Measurements from ENCODE around the gene PLCG1.
A peak's percentile ranks its signal among the peaks of the same experiment; 100 is the strongest.

PLCG1 gene

DNA sequence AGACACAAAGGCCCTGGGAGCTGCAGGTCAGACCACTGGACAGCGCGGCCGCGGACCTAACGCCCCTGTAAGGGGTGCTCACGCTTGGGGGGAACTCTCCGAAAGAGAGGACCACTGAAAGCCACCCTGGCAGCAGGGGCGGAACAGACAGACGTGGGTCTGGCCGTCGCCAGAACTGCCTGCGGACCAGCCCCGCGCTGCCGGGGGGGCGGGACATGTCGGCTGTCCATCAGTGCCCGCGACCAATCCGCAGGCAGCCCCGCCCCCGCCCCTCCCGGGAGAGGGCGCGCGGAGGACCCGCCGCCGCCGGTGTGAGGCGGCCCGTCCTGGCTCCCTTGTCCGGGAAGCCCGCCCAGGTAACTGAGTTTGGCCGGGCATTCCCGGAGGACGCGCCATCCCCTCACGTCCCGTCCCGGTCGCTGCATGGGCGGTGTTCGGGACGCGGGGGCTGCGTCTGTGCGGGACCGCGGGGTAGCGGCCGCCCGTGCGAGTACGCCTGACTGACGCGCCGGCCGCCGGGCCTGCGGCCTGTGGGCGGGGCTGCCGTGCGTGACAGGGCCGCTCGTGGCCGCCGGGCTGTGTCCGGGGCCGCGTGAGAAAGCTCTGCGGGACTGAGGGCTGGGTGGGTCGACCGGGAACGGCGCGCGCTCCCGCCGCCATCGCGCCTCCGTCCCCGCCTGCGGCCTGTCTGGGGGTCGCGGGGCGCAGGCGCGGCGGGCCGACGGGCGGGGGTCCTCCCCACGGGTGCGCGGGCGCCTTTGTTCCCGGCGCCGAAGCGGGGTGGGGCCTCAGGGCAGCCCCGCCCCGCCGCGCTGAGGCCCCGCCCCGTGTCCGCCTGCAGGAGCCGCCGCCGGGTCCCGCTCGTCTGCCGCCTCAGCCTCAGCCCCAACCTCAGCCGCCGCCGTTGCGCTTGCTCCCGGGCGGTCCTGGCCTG lies at the start of gene PLCG1:
TSS of gene PLCG1 (plus strand) at position 864 of the 934 bp plus-strand sequence. CDS start 99 bp downstream, outside the sequence.
- peak; percentile 96 for DNase-seq (ENCODE audit: low spot score)
- TF ChIP-seq, protein P1, sequence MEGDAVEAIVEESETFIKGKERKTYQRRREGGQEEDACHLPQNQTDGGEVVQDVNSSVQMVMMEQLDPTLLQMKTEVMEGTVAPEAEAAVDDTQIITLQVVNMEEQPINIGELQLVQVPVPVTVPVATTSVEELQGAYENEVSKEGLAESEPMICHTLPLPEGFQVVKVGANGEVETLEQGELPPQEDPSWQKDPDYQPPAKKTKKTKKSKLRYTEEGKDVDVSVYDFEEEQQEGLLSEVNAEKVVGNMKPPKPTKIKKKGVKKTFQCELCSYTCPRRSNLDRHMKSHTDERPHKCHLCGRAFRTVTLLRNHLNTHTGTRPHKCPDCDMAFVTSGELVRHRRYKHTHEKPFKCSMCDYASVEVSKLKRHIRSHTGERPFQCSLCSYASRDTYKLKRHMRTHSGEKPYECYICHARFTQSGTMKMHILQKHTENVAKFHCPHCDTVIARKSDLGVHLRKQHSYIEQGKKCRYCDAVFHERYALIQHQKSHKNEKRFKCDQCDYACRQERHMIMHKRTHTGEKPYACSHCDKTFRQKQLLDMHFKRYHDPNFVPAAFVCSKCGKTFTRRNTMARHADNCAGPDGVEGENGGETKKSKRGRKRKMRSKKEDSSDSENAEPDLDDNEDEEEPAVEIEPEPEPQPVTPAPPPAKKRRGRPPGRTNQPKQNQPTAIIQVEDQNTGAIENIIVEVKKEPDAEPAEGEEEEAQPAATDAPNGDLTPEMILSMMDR (IDR thresholded peaks at IDR 0.05; ENCODE audit: extremely low read depth, missing control alignments): no peak

DNA sequence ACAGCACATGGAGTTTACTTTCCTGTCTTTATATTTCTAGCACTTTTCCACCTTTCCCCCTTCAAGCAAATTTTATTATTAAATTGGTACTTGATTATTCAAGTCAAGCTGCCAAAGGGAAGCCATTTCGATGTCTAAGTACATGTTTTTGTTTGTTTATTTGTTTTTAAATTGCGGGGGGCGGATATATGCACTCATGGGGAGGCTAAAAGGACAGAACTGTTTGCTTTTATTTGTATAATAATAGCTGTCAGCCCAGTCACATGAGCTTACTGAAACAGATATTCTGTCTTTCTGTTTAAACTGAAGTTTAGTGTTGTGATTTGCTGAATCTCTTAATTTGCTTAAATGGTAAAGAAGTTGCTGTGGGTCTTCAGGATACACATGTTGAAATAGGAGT lies 49.6 kb upstream of the PLCG1 start:
- DNase-seq (ENCODE audit: low spot score): no peak
- TF ChIP-seq, protein P1 (IDR thresholded peaks at IDR 0.05; ENCODE audit: extremely low read depth, missing control alignments): no peak

DNA sequence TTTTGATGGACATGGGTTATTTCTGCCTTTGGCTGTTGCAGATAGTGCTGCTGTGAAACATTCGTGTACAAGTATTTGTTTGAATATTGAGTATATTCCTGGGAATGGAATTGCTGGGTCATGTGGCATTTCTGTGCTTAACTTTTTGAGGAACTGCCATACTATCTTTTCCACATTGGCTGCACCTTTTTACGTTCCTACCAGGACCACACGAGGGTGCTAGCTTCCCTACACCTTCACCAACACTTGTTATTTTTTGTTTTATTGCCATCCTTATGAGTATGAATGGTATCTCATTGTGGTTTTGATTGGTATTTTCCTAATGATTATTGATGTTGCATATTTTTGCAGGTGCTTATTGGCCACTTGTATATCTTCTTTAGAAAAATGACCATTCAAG lies 47.8 kb upstream of the PLCG1 start:
- TF ChIP-seq, protein P1 (IDR thresholded peaks at IDR 0.05; ENCODE audit: extremely low read depth, missing control alignments): no peak

GRCh38 chr20:41091927-41092326 lies 45.4 kb upstream of the PLCG1 start:
- TF ChIP-seq, protein P1 (IDR thresholded peaks at IDR 0.05; ENCODE audit: extremely low read depth, missing control alignments): no peak
- no peak for DNase-seq (ENCODE audit: low spot score)

More for the DNA sequence above, 47.8 kb upstream of the PLCG1 start:
- DNase-seq (ENCODE audit: low spot score): no peak

GRCh38 chr20:41094353-41095055 lies 42.8 kb upstream of the PLCG1 start:
- DNase-seq (ENCODE audit: low spot score): no peak
- TF ChIP-seq, protein P1 (IDR thresholded peaks at IDR 0.05; ENCODE audit: extremely low read depth, missing control alignments): no peak

GRCh38 chr20:41095110-41095969 lies 42.0 kb upstream of the PLCG1 start:
- TF ChIP-seq, protein P1 (IDR thresholded peaks at IDR 0.05; ENCODE audit: extremely low read depth, missing control alignments): peak; percentile 55
- peak; percentile 58 for DNase-seq (ENCODE audit: low spot score)

Data from GM20000 (cell line).